Measurements from ENCODE around the gene PYGM.
"Not testable (repeated sequence)": the region's sequence is repeated elsewhere in the genome, so short reads cannot be mapped to it uniquely, and the experiment has no call there.

PYGM gene

GRCh38 chr11:64710418-64711137, 49.2 kb downstream of the PYGM start:
- Histone ChIP-seq H2AFZ (no peak overlapping the region), H3K27me3 (ENCODE audit: control insufficient read depth, insufficient read depth, low read length) (no peaks in the 10 kb centered on the region), H3K4me3 (ENCODE audit: low read depth, low read length) (no peak overlapping the region), H3K9me3 (ENCODE audit: control insufficient read depth, low read length) (no peaks in the 10 kb centered on the region), H3K79me2 (no peaks in the 10 kb centered on the region), H3K4me1 (no peaks in the 10 kb centered on the region), H3K4me2 (ENCODE audit: low read length) (no peak overlapping the region), H3K9ac (no peak overlapping the region), H3K27ac (no peak overlapping the region), H3K36me3 (ENCODE audit: control insufficient read depth, insufficient read depth, low read length) (no peaks in the 10 kb centered on the region)
- TF ChIP-seq CTCF (IDR thresholded peaks at IDR 0.05), result no peak

GRCh38 chr11:64705501-64705900, 54.3 kb downstream of the PYGM start:
- Histone ChIP-seq H3K9me3 (ENCODE audit: control insufficient read depth, low read length) (no peaks in the 10 kb centered on the region), H3K9ac (no peak overlapping the region)

GRCh38 chr11:64703048-64703447, 56.7 kb downstream of the PYGM start:
- H3K27ac ChIP-seq, result no peak overlapping the region
- TF ChIP-seq CTCF (IDR thresholded peaks at IDR 0.05), result no peak
- H3K4me2 ChIP-seq (ENCODE audit: low read length), result no peak overlapping the region
- H3K9me3 ChIP-seq (ENCODE audit: control insufficient read depth, low read length), result no peaks in the 10 kb centered on the region
- H3K9ac ChIP-seq, result no peak overlapping the region
- H3K4me1 ChIP-seq, result no peaks in the 10 kb centered on the region
- no peaks in the 10 kb centered on the region for H3K27me3 ChIP-seq (ENCODE audit: control insufficient read depth, insufficient read depth, low read length)
- H3K36me3 ChIP-seq (ENCODE audit: control insufficient read depth, insufficient read depth, low read length), result no peaks in the 10 kb centered on the region
- no peaks in the 10 kb centered on the region for H3K79me2 ChIP-seq
- H3K4me3 ChIP-seq (ENCODE audit: low read depth, low read length), result no peak overlapping the region
- no peak overlapping the region for H2AFZ ChIP-seq

More at GRCh38 chr11:64705501-64705900, 54.3 kb downstream of the PYGM start:
- Histone ChIP-seq H3K36me3 (ENCODE audit: control insufficient read depth, insufficient read depth, low read length) (no peaks in the 10 kb centered on the region), H3K27ac (no peak overlapping the region), H3K79me2 (no peaks in the 10 kb centered on the region), H2AFZ (no peak overlapping the region), H3K4me2 (ENCODE audit: low read length) (no peak overlapping the region), H3K4me3 (ENCODE audit: low read depth, low read length) (no peak overlapping the region), H3K27me3 (ENCODE audit: control insufficient read depth, insufficient read depth, low read length) (no peaks in the 10 kb centered on the region), H3K4me1 (no peaks in the 10 kb centered on the region)
- TF ChIP-seq CTCF (IDR thresholded peaks at IDR 0.05), result no peak

GRCh38 chr11:64701956-64702355, 57.8 kb downstream of the PYGM start:
- not testable (repeated sequence) for H2AFZ ChIP-seq; H3K27ac ChIP-seq; H3K9me3 ChIP-seq (ENCODE audit: control insufficient read depth, low read length); H3K27me3 ChIP-seq (ENCODE audit: control insufficient read depth, insufficient read depth, low read length); H3K9ac ChIP-seq; H3K79me2 ChIP-seq; H3K36me3 ChIP-seq (ENCODE audit: control insufficient read depth, insufficient read depth, low read length); H3K4me1 ChIP-seq; H3K4me3 ChIP-seq (ENCODE audit: low read depth, low read length); H3K4me2 ChIP-seq (ENCODE audit: low read length)

GRCh38 chr11:64698427-64698826, 61.3 kb downstream of the PYGM start:
- Histone ChIP-seq H3K27me3 (ENCODE audit: control insufficient read depth, insufficient read depth, low read length) (no peaks in the 10 kb centered on the region), H3K27ac (no peak overlapping the region), H3K4me3 (ENCODE audit: low read depth, low read length) (no peak overlapping the region), H3K36me3 (ENCODE audit: control insufficient read depth, insufficient read depth, low read length) (no peaks in the 10 kb centered on the region), H3K79me2 (no peaks in the 10 kb centered on the region), H3K9me3 (ENCODE audit: control insufficient read depth, low read length) (no peaks in the 10 kb centered on the region), H3K4me2 (ENCODE audit: low read length) (no peak overlapping the region), H3K9ac (no peak overlapping the region), H3K4me1 (no peaks in the 10 kb centered on the region), H2AFZ (no peak overlapping the region)
- no peak for TF ChIP-seq CTCF (IDR thresholded peaks at IDR 0.05)
